Omental fat pad (tissue), 4 donors: ENCODE results near the gene MAST3. TPM values are rescaled to one million over a fixed set of nuclear protein-coding genes. Genes with fewer than 3 reads are reported as not detected.
"Not testable (repeated sequence)": the region's sequence is repeated elsewhere in the genome, so short reads cannot be mapped to it uniquely, and the experiment has no call there.

ENCODE experiments used
- ATAC-seq: fragments of 150-250 bp; one replicate; pipeline ENCODE4 v1.9.1; 2016; ENCODE audit warnings: mild to moderate bottlenecking, moderate library complexity; ENCODE audit not compliant: low FRiP score
- DNase-seq: peaks from one replicate; pipeline ENCODE4 v3.0.0-alpha.2; 2019; ENCODE audit warnings: low spot score
- total RNA-seq, 4 donors: library from RNA; depleted of rRNA; stranded (reverse); fragments of >200 nt; gene quantifications; one replicate each; pipeline ENCODE4 v1.1.0, GENCODE V29; 2016
- TF ChIP-seq, protein P1 (sequence below), 3 donors: fragments of 450-650 bp; IDR thresholded peaks; one replicate each; pipeline ENCODE4 v1.5.1; 2016 to 2017; ENCODE audit warnings: antibody characterized with exemption in 3 of 3, mild to moderate bottlenecking in 3 of 3, moderate library complexity in 2 of 3

Gene MAST3
- total RNA-seq, 4 donors from 2014 or later, result 4.5 to 14.8 (median 8.9) TPM

DNA sequence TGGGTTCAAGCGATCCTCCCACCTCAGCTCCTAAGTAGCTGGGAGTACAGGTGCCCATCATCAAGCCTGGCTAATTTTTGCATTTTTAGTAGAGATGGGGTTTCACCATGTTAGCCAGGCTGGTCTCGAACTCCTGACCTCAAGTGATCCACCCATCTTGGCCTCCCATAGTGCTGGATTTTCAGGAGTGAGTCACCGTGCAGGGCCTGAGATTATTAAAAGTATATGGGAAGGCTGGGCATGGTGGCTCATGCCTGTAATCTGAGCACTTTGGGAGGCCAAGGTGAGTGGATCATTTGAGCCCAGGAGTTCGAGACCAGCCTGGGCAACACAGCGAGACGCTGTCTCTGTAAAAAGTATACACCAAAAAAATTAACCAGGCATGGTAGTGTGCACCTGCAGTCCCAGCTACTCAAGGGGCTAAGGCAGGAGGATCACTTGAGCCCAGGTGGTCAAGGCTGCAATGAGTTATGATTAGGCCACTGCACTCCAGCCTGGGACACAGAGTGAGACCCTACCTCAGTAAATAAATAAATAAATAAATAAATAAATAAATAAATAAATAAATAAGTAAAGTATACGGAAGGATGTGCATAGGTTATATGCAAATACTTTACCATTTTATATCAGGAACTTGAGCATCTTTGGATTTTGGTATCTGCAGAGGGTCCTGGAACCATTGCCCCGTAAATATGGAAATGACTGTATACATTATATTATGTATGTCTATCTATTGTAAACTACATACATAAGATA is 11.7 kb upstream of the MAST3 start:
- DNase-seq (no peak), ATAC-seq (no peak)
- TF ChIP-seq, protein P1, sequence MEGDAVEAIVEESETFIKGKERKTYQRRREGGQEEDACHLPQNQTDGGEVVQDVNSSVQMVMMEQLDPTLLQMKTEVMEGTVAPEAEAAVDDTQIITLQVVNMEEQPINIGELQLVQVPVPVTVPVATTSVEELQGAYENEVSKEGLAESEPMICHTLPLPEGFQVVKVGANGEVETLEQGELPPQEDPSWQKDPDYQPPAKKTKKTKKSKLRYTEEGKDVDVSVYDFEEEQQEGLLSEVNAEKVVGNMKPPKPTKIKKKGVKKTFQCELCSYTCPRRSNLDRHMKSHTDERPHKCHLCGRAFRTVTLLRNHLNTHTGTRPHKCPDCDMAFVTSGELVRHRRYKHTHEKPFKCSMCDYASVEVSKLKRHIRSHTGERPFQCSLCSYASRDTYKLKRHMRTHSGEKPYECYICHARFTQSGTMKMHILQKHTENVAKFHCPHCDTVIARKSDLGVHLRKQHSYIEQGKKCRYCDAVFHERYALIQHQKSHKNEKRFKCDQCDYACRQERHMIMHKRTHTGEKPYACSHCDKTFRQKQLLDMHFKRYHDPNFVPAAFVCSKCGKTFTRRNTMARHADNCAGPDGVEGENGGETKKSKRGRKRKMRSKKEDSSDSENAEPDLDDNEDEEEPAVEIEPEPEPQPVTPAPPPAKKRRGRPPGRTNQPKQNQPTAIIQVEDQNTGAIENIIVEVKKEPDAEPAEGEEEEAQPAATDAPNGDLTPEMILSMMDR (IDR thresholded peaks at IDR 0.05), result no peak

DNA sequence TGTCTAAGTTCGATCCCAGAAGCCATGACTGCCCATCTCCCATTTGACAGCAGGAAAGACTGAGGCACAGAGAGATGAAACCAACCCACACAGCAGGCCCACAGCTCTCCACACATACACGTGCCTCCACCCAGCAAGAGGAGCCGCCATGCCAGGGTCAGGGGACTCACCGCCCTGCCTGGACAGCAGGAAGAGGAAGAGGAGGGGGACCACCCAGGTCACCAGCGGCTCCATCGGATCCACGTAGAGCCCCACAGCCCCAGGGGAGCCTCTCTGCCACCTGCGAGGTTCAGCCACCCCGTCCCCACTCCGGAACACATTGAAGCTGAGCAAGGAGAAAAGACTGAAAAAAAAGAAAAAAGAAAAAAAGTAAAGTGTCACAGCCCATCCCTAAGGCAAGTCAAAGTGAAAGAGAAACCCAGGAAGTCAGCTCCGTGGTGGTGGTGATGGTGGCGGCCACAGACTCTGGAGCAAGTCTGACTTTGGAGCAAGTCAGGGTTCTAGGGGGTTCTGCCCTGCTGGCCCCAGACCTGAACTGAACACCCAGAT is 10.9 kb upstream of the MAST3 start, which contains the start of gene IL12RB1:
IL12RB1 (minus strand) TSS at position 345 of the 549 bp plus-strand sequence; CDS start at position 234, 111 bp downstream.
- TF ChIP-seq, protein P1 (IDR thresholded peaks at IDR 0.05), result no peak
- ATAC-seq, result no peak
- no peak for DNase-seq

DNA sequence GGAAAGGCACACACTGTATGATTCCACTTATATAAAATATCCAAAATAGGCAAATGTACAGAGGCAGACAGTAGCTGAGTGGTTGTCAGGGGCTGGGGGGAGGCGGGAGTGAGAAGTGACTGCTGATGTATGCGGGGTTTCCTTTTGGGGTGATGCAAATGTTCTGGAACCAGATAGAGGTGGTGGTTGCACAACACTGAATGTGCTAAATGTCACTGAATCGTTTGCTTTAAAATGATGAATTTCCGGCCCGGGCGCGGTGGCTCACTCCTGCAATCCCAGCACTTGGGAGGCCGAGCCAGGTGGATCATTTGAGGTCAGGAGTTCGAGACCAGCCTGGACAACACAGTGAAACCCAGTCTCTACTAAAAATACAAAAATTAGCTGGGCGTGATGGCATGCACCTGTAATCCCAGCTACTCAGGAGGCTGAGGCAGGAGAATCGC is 8.5 kb upstream of the MAST3 start:
- peak; percentile 41 for ATAC-seq
- not testable (repeated sequence) for DNase-seq

DNA sequence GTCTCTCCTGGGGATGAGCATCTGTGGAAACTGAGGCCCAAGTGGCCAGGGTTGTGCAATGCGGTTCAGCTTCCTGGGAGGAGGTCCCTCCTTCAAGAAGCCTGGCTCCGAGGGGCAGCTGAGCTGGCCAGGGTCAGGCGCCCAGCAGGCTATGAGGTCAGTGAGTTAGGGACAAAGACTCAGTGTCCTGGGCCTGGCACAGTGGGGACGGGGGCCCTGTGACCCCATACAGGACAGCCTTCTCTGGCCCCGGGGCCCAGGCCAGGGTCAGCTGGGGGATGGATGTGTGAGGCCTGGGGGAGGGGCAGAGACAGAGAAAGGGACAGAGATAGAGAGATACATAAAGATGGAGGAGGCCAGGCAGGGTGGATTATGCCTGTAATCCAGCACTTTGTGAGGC is 7.9 kb upstream of the MAST3 start:
- TF ChIP-seq, protein P1 (IDR thresholded peaks at IDR 0.05), result no peak
- no peak for ATAC-seq

DNA sequence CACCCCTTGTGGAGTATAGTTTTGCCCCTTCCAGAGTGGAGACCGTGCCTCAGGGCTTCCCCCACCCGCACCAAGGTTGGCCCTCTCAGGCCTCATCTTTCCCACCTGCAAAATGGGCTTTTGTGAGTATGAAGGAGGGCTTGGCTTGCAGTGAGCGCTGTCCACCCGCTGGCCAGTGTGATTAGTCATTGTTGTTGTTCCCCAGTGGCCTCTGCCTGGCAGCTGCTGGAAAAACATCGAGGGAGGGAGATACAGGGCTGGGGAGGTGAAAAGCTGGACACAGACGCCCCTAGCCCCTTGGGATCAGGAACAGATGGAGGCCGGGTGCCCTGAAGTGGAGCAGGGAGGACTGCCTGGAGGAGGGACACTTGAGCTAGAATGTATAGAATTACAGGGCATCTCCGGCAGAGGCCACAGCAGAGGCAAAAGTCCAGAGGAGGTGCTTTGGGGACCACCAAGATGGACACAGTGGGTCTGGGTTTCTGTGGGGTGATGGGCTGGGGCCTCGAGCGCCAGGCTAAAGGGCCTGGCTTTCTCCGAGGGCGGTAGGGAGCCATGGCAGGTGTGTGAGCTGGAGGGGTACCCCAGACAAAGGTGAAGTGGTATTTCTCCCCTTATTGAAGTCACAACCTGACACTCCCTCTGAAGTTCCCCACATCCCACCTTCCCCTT is 6.9 kb upstream of the MAST3 start:
- ATAC-seq (peak; percentile 8), DNase-seq (no peak)
- TF ChIP-seq, protein P1 (IDR thresholded peaks at IDR 0.05), result no peak

More for the DNA sequence above, 7.9 kb upstream of the MAST3 start:
- no peak for DNase-seq

DNA sequence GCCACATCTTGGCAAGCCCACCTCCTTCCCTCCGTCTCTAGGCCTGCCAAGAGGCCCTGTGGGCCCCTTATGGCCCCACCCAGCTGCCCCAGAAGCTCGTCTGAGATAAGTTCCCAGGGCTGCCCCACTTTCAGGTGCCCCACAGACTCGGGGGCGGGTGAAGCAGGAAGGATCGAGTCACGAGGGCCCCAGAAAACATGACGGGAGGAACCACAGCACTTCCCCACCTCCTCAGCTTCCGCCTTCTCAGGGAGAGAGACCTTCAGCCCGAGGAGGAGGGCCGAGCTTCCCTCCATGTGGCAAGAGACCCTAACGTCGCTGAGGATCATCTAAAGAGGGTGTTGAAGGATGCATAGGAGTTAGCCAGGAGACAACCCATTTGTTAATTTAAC is 6.4 kb upstream of the MAST3 start:
- ATAC-seq (no peak), DNase-seq (no peak)

More for the DNA sequence above, 6.4 kb upstream of the MAST3 start:
- TF ChIP-seq, protein P1 (IDR thresholded peaks at IDR 0.05), result no peak
